HUES48 (cell line): ENCODE results near the gene CFAP74.

ENCODE experiments used
- H3K27ac ChIP-seq: one replicate; pipeline ENCODE4 v1.7.0; 2013; ENCODE audit warnings: low read depth, low read length, inconsistent platforms
- H3K27me3 ChIP-seq: 2 replicates; pipeline ENCODE4 v1.6.1; 2013; ENCODE audit warnings: mild to moderate bottlenecking, low read length; ENCODE audit not compliant: control insufficient read depth, insufficient read depth
- H3K36me3 ChIP-seq: 2 replicates; pipeline ENCODE4 v1.6.1; 2013; ENCODE audit warnings: low read length; ENCODE audit not compliant: control insufficient read depth, insufficient read depth
- H3K4me1 ChIP-seq: 2 replicates; pipeline ENCODE4 v1.6.1; 2013; ENCODE audit warnings: mild to moderate bottlenecking, low read length; ENCODE audit not compliant: control insufficient read depth, insufficient read depth
- H3K4me3 ChIP-seq: 2 replicates; pipeline ENCODE4 v1.5.1; 2013; ENCODE audit warnings: mild to moderate bottlenecking, low read depth, low read length
- H3K9ac ChIP-seq: 2 replicates; pipeline ENCODE4 v1.6.1; 2013; ENCODE audit warnings: mild to moderate bottlenecking, low read depth, low read length, moderate library complexity
- H3K9me3 ChIP-seq: 2 replicates; pipeline ENCODE4 v1.6.1; 2013; ENCODE audit warnings: low read length; ENCODE audit not compliant: control insufficient read depth, insufficient read depth

Gene CFAP74

DNA sequence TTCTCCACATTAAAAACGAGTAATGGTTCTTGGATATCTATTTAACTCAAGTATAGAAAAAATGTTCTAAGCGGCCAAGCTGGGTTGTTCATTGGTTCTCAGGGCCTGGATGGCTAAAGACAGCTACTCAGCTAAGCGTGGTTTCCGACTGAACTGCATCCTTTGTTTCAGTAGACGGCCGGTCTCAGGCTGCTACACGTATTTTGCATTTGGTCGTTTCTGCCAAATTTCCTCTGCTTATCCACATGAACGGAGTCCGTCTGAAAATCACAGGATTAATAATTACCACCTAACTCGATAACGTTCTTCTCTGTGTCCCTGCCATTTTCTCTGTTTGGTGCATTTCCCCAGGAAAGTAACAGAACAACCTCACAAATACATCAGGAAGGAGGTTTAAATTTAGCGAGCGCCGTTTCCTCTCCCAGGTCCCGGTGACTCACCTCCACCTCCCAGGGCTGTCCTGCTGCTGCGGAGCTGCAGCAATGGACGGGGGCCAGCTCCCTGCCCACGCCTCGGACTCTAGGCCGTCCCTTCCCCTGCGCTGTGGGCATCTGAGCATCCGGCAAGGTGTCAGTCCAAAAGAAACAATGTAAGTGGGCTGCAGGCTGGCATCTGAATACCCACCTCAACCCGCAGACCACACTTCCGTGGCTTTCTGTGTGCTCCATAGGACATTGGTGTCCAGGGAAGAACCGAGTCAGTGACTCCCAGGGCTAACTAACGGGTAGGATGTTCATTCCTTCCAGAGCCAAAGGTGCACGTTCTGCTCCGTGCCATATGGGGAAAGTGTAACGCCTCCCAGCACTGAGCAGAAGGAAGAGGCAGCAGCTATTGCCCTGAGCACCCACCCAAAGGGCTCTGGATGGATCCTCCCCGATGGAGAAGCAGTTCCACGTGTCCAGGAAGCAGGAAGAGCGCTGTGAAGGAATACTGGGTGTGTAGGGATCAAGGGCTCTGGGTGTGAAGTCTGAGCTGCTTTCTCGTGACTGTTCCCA is 11.5 kb upstream of the CFAP74 start:
- no peaks in the 10 kb centered on the region; the same call in 1 of the 2 replicates for H3K4me1 ChIP-seq
- H3K27ac ChIP-seq: no peak overlapping the region
- peaks cover 9% of the 10 kb centered on the region for H3K27me3 ChIP-seq
- H3K4me3 ChIP-seq: no peak overlapping the region
- no peaks in the 10 kb centered on the region for H3K9me3 ChIP-seq
- no peak overlapping the region for H3K9ac ChIP-seq
- H3K36me3 ChIP-seq: no peaks in the 10 kb centered on the region

DNA sequence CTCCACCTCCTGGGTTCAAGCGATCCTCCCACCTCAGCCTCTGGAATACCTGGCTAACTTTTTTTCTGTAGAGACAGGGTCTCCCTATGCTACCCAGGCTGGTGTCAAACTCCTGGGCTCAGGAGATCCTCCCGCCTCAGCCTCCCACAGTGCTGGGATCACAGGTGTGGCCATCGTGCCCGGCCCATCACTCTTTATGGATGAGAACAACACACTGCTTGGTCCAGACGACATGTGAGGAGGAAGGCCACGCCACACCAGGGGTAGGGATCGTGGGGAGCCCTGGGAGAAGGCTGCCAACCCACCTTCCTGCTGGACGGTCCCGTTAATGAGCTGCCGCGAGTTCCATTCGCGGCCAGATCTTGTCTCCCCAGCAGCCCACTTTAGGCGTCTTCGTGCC is 10.6 kb upstream of the CFAP74 start:
- H3K4me1 ChIP-seq: no peaks in the 10 kb centered on the region; the same call in 1 of the 2 replicates
- H3K36me3 ChIP-seq: no peaks in the 10 kb centered on the region
- H3K27me3 ChIP-seq: 0 out of 2 replicates have a peak, but pooled peaks cover 2% of the 10 kb centered on the region
- H3K9me3 ChIP-seq: no peaks in the 10 kb centered on the region
- H3K27ac ChIP-seq: no peak overlapping the region
- H3K4me3 ChIP-seq: no peak overlapping the region
- no peak overlapping the region for H3K9ac ChIP-seq

DNA sequence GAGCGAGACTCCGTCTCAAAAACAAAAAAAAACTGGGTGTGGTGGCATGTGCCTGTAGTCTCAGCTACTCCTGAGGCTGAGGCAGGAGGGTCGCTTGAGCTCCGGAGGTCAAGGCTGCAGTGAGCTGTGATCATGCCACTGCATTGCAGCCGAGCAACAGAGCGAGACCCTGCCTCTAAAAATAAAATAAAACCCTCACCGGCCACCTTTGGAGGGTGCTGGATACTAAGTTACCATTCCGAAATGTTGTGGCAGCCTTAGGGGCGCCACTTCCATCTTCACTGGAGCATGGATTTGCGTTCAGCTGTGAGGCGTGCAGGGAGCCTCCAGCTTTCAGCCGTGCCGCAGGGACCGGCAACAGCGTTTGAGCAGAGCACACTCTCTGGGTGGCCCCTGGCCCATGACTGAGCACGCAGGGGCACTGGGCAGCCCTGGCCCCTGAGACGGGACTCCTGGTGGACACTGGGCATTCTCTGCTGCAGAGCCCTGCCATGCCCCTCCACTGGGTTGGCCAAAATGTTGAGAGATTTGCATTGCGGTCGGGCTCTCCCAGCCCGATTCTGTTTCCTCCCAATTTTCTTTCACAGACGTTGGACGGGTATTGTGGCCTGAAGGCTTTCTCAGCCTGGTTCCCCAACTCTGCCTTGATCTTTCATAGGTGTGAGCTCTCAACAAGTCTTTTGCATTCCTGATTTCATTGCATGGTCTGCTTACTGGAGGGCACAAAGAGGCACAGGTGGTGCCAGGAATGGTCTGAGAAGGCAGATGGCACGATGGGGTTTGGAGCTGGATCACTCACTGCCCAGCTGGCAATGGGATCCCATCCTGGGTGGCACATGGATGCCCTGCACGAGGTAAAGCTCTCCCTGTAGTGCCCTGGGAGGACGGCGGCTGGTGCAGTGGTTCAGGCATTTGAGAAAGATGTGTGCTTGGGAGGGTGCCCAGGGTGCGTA is 5.8 kb upstream of the CFAP74 start:
- Histone ChIP-seq H3K9me3 (no peaks in the 10 kb centered on the region), H3K36me3 (no peaks in the 10 kb centered on the region), H3K9ac (no peak overlapping the region), H3K4me1 (no peaks in the 10 kb centered on the region), H3K27ac (no peak overlapping the region), H3K4me3 (no peak overlapping the region), H3K27me3 (no peaks in the 10 kb centered on the region)

DNA sequence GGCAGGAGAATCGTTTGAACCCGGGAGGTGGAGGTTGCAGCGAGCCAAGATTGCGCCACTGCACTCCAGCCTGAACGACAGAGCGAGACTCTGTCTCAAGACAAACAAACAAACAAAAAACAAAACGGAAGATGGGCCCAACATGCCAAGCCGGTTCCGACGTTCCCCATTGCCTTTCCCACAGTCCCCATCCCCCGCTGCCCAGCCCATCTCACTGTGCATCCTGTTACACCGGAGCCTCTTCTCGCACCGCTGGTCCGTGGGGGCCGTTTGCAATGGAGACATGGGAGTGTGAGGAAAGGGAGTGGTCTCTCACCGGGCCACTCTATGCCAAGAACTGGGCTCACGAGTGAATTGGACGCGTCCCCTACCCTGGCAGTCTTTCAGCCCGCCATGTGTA is 1.3 kb upstream of the CFAP74 start:
- no peak overlapping the region for H3K9ac ChIP-seq
- no peaks in the 10 kb centered on the region for H3K9me3 ChIP-seq
- H3K4me3 ChIP-seq: no peak overlapping the region
- H3K27me3 ChIP-seq: peaks cover 6% of the 10 kb centered on the region
- no peak overlapping the region for H3K27ac ChIP-seq
- no peaks in the 10 kb centered on the region for H3K36me3 ChIP-seq
- no peaks in the 10 kb centered on the region for H3K4me1 ChIP-seq

DNA sequence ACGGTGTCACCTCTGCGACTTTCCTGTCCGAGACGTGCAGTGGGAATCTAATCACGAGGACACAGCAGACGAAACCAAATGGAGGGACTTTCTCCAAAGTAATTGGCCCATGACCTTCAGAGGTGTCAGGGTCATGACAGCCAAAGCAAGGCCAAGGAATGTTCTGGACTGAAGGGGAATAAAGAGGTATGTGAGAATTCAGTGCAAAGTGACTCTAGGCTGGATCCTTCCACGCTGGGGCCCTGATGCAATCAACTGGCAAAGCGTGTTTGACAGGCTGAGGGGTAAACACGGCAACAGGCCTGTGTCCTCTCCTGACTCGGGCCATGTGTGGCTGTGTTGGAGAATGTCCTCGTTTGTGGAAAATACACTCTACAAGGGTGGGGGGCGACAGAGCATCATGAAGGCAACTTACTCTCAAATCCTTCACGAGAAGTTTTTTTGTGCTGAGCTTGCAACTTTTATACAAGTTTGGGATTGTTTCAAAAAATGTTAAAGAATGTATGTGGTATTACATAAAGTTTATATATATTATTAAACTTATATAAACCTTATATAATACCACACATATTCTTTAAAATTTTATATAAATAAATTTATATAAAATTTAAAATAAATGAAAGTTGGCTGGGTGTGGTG is 1.7 kb downstream of the CFAP74 start:
- Histone ChIP-seq H3K9me3 (no peaks in the 10 kb centered on the region), H3K4me1 (no peaks in the 10 kb centered on the region), H3K27me3 (peaks cover 6% of the 10 kb centered on the region), H3K36me3 (no peaks in the 10 kb centered on the region), H3K9ac (no peak overlapping the region), H3K4me3 (no peak overlapping the region), H3K27ac (no peak overlapping the region)

DNA sequence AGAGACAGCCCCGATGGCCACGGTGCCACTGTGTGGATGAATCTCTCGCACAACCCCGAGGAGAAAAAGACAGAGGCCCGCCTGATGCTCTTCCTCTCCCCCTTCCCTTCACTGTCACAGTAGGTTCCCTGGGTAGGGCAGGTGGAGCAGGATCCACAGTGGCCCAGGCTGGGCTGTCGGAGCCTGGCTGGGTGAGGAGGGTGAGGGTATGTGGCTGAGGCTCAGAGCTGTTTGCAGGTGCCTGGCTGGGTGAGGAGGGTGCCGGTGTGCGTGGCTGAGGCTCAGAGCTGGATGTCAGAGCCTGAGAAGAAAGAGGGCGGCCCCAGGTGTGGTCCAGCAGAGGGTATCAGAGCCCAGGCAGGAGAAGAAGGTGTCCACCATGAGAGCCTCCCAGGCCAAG is 2.7 kb downstream of the CFAP74 start:
- Histone ChIP-seq H3K27ac (no peak overlapping the region), H3K9me3 (no peaks in the 10 kb centered on the region), H3K36me3 (no peaks in the 10 kb centered on the region), H3K4me3 (no peak overlapping the region), H3K4me1 (no peaks in the 10 kb centered on the region), H3K9ac (no peak overlapping the region), H3K27me3 (peaks cover 6% of the 10 kb centered on the region)

DNA sequence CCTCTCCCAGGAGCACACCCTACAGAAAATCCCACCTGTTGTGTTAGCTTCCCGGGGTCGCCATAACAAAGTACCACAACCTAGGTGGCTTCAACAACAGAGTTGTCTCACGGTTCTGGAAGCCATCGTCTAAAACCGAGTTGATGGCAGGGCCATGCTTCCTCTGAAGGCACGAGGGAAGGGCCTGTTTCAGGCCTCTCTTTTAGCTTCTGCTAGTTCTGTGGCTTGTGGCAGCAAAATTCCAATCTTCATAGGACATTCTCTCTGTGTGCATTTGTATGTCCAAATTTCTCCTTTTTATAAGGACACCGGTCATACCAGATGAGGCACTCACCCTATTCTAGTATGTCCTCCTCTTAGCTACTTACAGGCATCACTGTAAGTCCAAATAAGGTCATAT is 3.2 kb downstream of the CFAP74 start:
- Histone ChIP-seq H3K4me1 (no peaks in the 10 kb centered on the region), H3K36me3 (no peaks in the 10 kb centered on the region), H3K27ac (no peak overlapping the region), H3K27me3 (peaks cover 6% of the 10 kb centered on the region), H3K4me3 (no peak overlapping the region), H3K9me3 (no peaks in the 10 kb centered on the region), H3K9ac (no peak overlapping the region)

DNA sequence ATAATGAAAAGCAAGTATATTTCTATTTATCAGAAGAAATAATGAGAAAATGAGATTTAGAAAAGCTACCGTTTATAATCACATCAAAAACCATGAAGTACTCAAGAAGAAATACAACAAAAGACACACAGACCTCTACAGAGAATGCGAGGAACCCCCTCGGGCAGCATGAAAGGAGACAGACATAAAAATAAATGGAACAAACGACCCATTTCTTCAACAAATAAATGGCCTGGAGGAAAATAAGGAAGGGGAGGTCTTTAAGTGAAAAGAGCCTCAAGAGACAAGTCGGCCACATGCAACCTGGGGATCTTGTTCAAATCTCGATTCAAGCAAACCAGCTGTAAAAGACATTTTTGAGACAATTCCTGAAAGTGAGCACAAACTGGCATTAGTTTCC is 6.0 kb downstream of the CFAP74 start:
- Histone ChIP-seq H3K36me3 (no peaks in the 10 kb centered on the region), H3K9ac (no peak overlapping the region), H3K27me3 (no peaks in the 10 kb centered on the region), H3K4me1 (no peaks in the 10 kb centered on the region), H3K4me3 (no peak overlapping the region), H3K27ac (no peak overlapping the region), H3K9me3 (no peaks in the 10 kb centered on the region)

DNA sequence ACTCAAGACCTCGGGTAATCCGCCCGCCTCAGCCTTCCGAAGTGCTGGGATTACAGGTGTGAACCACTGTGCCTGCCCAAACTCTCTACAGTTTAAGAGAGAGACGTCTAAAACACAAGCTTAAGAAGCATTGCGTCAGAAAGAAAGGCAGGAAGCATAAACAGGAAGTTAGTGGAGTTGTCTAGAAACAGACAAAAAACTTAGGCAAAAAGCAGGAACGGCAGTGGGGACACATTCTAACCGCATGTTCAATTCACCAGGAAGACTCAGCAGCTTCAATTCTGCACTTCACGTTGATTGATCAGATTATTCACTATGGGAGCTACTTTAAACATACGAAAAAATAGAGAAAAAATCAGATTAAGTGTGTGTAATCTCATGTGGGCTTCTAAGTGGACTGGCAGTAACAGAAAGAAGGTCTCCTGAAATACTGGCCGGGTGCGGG is 7.4 kb downstream of the CFAP74 start:
- Histone ChIP-seq H3K36me3 (no peaks in the 10 kb centered on the region), H3K4me3 (no peak overlapping the region), H3K27me3 (no peaks in the 10 kb centered on the region), H3K27ac (no peak overlapping the region), H3K9me3 (no peaks in the 10 kb centered on the region), H3K4me1 (no peaks in the 10 kb centered on the region), H3K9ac (no peak overlapping the region)

DNA sequence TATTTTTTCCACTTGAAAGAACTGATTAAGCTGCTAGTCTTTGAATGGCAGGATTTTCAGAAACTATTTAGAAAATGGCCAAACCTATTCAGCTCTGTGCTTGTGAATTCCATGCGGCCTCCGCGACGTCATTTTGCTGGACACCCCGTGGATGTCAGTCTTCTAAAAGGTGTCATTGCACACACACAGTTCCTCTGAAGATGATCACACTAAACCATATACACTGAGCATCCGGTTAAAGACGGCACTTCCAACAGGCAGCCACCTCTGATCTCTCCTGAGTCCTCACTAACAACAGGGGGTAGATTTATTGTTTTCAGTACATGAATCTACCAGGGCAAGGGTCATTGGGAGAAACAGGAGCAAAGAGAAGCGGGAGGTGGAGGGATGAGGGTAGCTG is 9.1 kb downstream of the CFAP74 start:
- Histone ChIP-seq H3K9me3 (no peaks in the 10 kb centered on the region), H3K4me3 (no peak overlapping the region), H3K27me3 (no peaks in the 10 kb centered on the region), H3K27ac (no peak overlapping the region), H3K36me3 (no peaks in the 10 kb centered on the region), H3K4me1 (no peaks in the 10 kb centered on the region), H3K9ac (no peak overlapping the region)
